HG03571 (cell line): ENCODE measurements around the gene LRPPRC.
A peak's percentile ranks its signal among the peaks of the same experiment; 100 is the strongest.
"Not testable (repeated sequence)": the region's sequence is repeated elsewhere in the genome, so short reads cannot be mapped to it uniquely, and the experiment has no call there.

Experiments
- ATAC-seq: cut with Tn5 transposase; IDR thresholded peaks from one replicate; pipeline ENCODE4 v1.9.1; 2021; ENCODE audit not compliant: unreplicated experiment

LRPPRC gene

GRCh38 chr2:43924463-43924862, 71.3 kb downstream of the LRPPRC start:
- ATAC-seq, result no peak

DNA sequence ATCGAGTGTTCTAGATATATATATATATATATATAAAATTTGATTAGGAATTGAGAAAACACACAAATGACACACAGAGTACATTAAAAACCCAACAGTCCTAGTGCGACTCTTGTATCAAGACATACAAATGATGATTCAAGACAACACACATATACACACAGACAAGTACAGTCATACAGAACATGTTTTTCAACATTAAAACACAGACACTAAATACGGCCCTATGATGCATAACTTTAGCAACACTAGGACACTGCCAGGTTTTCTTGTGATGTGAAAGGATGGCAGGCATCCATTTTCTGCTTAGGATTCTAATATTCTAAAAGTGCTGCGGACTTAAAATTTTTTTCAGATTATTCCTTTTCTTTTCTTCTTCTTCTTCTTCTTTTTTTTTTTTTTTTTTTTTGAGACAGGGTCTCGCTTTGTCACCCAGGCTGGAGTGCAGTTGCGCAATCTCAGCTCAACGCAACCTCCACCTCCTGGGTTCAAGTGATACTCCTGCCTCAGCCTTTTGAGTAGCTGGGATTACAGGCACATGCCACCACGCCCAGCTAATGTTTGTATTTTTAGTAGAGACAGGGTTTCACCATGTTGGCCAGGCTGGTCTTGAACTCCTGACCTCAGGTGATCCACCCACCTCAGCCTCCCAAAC, 84.5 kb downstream of the LRPPRC start:
- not testable (repeated sequence) for ATAC-seq

DNA sequence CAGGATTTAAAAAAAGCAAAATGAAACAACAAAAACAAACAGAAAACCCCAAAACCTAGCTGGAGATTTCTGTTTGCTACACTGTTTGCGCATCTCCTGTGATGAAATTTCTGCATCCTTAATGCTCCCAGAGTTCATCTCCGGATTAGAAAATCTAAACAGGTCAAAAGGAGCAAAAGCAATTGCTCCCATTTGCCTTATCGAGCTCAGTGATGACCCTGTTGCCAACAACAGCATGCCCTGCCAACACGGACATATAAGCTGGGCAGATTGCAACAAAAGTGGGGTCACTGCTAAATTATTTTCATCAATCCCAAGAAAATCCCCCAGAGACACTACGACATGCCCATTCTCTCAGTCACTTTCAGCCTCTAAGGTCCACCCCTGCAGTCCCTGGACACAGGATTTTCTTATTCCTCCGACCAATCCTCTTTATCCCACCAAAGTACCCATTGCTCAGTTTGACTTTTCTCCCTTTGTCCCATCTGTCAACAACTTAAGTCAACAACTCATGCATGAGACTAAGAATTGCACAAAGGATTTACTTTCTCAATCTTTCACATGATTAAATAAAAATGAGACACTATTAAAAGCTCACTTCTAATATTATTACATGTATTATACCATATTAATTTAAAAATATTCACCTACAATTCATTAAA, 89.2 kb downstream of the LRPPRC start:
- ATAC-seq, result no peak

DNA sequence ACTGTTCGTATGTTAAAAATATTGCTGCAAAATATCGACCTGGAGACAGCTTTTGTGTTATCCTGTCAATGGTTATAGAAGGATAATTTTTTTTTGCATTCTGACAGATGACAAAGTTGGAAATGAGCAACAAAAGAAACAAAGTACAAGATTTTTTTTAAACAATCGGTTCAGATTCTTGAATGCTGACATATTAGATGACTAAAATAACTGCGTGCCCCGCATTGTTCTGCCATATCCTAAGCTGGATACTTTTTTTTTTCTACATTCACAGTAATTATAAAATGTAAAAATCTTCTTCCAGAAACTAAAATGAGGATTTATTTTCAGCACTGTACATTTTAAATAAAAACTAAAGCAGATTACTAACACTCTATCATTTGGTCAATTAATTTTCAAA, 89.9 kb downstream of the LRPPRC start:
- no peak for ATAC-seq

DNA sequence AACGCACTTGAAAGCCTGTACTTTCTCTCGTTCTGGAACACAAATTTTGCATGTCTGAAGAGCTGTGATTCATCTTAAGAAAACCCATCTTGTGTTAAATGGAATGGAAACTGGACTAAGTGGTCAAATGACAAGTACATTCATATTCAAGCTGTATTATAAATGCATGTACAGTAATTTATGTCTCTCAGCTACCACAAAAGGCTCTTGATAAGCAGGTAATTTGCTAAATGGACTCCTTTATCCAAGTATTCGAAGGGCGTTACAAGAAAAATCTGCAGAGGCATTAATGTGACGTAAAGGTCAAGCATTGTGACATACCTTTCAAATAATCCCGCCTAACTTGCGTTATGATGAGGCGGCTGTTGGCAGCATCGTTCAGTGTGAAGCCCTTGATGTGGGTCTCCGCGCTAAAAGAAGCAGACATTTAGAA, 90.4 kb downstream of the LRPPRC start:
- no peak for ATAC-seq

- no peak for ATAC-seq
Observed at GRCh38 chr2:43899589-43899988, 96.2 kb downstream of the LRPPRC start.

- no peak for ATAC-seq
Observed at GRCh38 chr2:43898838-43899346, 96.9 kb downstream of the LRPPRC start.

DNA sequence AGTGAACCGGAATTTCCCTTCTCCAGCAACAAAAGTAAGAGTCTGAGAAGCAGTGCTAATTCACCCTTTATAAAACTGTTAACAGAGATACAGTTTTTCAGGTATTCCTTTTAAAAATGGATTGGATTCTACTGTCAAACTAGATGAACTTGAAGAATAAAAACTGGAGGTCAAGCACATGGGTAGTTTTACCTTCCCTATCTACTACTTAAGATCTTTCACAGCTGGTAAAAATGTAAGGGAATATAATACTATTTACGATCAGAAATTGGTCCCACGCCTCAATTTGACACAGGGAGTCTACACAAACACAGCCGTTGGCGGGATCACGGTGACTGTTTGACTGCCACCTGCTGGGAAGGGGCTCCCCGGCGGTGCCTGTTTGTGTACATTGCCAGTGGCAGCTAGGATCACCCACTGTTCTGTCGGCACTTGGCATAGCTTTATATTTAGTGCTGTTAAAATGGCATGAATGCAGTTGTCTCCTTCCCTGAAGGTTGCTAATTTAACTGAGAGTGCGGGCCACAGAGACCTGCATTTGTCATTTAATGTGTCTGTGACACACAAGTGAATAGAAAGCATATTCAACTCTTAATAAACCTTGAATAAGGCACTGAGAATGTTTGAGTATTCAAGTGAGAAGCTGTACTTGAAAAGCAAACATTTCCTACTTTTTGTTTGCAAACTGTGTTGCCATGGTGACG, 97.5 kb downstream of the LRPPRC start:
- ATAC-seq, result no peak

- no peak for ATAC-seq
Observed at GRCh38 chr2:43897492-43897891, 98.3 kb downstream of the LRPPRC start.

- ATAC-seq, result no peak
Observed at GRCh38 chr2:43896906-43897305, 98.9 kb downstream of the LRPPRC start.

GRCh38 chr2:43894743-43895142, 101.0 kb downstream of the LRPPRC start:
- ATAC-seq, result no peak

DNA sequence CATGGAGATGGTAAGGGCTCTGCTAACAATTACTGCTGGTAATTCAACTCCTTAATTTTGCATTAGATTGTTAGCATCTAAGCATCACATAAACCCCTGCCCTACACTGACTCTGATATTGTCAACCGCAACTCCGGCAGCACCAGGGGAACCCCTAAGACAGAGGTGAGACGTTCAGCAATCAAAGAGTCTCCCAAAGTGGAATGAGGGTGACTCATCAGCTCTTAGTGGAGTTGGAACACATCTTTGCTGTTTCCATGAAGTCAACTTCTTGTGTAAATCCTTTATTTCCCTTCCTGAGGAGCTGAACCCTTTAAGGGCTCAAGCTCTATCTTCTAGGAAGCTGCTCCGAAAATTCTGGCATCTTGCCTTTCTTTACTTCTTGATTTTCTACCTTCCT, 104.9 kb downstream of the LRPPRC start:
- no peak for ATAC-seq

DNA sequence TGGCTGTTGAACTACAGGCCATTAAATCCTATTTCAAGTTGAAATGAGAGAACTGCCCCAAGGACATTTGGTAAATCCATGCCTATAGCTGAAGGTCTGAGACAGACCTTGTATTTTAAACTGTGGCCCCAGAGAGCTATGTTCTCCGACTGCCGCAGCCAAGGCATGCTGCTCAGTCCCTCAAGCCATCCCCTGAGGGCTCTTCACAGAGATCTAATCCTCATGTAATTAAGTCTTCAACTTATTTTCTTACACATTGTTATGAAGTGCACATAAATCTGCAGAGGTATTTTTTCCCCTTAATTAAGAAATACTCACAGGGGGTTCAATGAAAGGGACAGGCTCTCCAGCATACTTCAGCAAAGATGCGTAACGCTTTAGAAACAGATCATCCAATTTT, 106.4 kb downstream of the LRPPRC start:
- no peak for ATAC-seq

DNA sequence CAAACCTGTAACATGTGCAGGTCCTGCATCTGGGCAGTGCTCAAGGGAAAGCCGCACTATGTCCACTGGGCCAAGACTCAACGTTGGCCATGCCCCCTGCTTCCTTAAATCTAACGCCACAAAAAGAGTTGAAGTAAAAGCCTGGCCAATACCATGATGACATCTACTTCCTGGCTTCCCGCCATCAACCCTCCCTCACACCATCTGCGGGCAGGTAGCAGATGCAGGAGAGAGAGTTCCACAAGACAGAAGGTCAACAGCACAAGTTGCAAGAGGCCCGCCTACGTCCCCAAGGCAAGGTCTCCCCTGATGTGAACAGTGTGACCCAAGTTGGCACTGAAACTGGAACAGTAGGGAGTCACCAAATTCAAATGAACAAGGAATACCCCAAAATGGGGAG, 108.6 kb downstream of the LRPPRC start:
- ATAC-seq, result no peak

- ATAC-seq, result no peak
Observed at GRCh38 chr2:43885132-43885632, 110.6 kb downstream of the LRPPRC start.

- ATAC-seq, result no peak
Observed at GRCh38 chr2:43884689-43885088, 111.1 kb downstream of the LRPPRC start.

- ATAC-seq, result no peak
Observed at GRCh38 chr2:43882312-43882711, 113.5 kb downstream of the LRPPRC start.

DNA sequence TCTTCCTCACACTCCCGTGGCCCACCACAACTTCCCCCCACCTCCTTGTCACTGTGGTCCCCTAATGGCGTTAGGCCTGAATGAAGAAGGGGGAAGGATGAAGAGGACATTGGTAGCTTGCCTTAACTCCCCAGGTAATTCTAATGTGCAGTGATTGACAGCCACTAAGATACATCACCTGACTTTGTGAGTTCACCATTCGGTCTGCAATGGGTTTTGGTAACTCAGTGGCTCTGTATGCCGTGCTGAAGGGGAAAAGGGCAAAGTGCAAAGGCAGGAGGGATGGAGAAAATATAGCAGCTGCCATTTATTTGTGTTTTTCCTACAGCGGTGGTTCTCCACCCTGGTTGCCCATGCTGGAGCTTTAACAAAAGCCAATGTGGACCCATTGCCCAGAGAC, 114.8 kb downstream of the LRPPRC start:
- no peak for ATAC-seq

GRCh38 chr2:43880471-43880870, 115.3 kb downstream of the LRPPRC start:
- no peak for ATAC-seq

GRCh38 chr2:43879261-43879660, 116.5 kb downstream of the LRPPRC start:
- ATAC-seq, result no peak

GRCh38 chr2:43877782-43878464, 117.9 kb downstream of the LRPPRC start:
- peak; percentile 77 for ATAC-seq
